GM21825 (cell line): Measurements from ENCODE around the gene TECTB.

ENCODE experiments used
- ATAC-seq: cut with Tn5 transposase; IDR thresholded peaks from one replicate; pipeline ENCODE4 v1.9.1; 2021; ENCODE audit warnings: mild to moderate bottlenecking, moderate library complexity; ENCODE audit not compliant: unreplicated experiment

TECTB gene

GRCh38 chr10:112271982-112272381 lies 11.2 kb upstream of the TECTB start:
- ATAC-seq, result no peak

DNA sequence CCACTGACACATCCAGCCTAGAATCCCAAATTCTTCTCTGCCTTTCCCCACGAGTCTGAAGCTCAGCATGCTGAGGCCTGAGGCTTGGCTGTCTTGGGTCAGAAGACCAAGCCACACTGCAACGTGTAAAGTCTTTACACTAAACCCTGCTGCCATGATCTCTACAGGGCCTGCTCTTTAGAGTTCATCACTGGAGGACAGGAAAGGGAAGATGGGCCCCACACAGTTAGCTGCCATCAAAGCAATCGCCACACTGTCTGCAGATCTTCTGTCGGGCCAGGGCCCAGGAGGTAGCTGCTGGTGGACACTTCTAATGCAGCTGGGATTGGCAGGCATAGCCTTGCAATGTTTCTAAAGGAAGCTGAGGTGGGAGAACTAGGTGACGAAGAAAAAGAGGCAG lies 8.4 kb upstream of the TECTB start:
- ATAC-seq, result no peak

- ATAC-seq, result no peak
Observed at GRCh38 chr10:112275512-112276245, 7.5 kb upstream of the TECTB start.

DNA sequence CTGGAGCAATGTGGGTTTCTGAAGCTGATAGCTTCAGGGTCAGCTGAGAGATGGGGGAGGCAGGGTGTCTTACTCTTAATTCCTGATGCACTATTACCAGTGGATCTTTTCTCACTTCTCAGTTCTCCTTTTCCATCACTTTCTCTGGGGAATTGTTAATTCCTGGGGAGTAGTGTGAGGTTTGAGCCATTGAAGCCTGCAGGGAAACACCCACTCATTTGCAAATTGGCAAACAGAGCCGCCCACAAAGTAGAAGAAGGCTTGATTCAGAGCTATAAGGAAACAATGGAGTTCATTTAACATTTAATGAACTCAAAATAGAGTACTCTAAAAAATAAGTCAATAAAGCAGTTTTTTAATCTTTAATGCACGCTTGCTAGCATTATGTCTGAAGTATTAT lies 4.3 kb upstream of the TECTB start:
- no peak for ATAC-seq

DNA sequence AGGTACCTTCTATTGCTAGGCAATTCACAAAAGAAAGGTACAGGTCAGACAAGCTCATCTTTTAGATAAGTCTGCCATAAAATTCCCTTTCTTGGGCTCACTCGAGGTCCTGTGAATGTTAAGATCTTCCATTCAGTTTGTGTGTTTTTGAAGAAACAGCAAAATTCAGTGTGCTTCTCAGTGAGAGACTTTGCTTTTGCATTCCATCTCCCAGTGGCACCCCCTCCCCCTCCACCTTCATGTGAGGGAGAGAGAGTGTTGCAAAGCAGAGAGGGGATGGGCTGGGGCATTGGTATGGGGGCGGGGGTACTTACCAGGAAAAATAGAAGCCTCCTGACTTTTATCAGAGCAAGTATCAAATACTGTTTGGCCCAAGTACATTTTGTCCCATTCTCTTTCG lies 3.8 kb upstream of the TECTB start:
- no peak for ATAC-seq

- ATAC-seq, result no peak
Observed at GRCh38 chr10:112280205-112280921, 2.8 kb upstream of the TECTB start.

DNA sequence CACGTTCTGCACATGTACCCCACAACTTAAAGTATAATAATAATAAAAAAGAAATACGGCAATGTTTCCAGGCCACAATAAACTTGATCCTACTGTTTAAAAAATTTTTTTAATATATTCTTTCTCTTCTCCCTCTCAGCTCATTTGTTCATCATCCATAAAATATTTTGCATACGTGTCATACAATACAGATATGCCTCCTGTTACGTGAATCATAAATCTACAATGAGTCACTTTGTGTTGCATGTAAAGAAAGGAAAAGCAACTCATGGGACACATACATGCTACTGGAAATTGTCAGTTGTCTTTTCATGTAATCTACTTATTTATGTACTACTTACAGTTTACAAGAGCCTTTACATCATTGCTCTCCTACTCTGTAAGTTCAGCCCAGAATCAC lies 1.1 kb upstream of the TECTB start:
- no peak for ATAC-seq

DNA sequence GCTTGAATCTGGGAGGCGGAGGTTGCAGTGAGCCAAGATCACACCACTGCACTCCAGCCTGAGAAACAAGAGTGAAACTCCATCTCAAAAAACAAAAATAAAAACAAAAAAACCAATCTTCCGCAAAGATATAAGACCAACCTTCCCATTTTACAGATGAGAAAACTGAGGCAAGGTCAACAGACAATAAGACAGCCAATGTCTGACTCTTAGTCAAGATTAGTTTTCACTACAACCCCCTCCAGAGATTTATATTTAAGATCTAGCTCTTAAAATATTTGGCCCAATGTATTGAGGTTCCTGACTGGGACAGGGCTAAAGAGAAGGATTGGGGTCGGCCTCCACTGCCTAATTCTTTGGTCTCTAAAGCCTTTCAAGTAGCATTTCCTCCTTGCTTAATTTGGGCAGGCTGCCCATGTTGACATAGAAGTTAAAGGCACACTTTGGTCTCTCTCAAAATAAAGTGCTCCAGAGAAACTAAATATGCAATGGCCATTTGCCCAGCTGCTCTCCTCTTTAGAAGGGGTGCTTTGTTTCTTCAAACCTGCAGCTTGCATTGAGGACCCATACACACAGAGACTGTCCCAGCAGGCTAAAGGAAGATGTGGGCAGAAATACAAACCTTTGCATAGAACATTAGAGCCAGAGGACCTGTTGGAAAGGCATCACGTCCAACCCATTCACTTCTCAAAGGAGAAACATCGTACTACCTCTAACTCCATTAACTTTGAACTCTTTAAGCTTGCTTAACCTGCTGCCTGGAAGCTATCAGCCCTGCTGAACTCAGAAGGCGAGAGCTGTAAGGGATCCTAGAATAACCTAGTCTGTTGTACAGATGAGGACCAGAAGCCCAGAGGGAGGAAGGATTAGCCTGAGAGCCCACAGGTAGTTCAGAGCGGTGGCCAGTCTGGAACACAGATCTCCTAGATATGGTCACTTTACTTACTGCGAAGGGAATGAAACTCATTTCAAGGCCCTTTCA lies 3.9 kb downstream of the TECTB start:
- no peak for ATAC-seq

GRCh38 chr10:112287844-112288243 lies 4.6 kb downstream of the TECTB start:
- no peak for ATAC-seq

DNA sequence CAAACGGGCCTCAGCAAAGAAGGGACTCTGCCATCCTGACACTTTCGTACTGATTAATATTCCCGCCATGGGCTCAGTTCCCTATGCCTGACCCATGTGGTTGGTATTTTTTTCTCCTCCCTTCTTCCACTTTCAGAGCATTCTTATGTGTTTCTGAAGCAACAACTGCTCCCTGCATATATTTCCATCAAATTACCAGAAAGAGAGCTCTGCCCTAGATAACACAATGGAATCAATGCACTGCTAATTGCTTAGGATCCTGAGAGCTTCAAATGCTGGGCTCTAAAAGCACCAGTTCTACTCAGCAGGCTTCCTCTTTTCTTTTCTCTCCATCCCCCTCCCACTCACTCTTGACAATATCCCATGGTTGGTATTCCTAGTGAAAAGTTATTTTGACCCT lies 5.3 kb downstream of the TECTB start:
- no peak for ATAC-seq

DNA sequence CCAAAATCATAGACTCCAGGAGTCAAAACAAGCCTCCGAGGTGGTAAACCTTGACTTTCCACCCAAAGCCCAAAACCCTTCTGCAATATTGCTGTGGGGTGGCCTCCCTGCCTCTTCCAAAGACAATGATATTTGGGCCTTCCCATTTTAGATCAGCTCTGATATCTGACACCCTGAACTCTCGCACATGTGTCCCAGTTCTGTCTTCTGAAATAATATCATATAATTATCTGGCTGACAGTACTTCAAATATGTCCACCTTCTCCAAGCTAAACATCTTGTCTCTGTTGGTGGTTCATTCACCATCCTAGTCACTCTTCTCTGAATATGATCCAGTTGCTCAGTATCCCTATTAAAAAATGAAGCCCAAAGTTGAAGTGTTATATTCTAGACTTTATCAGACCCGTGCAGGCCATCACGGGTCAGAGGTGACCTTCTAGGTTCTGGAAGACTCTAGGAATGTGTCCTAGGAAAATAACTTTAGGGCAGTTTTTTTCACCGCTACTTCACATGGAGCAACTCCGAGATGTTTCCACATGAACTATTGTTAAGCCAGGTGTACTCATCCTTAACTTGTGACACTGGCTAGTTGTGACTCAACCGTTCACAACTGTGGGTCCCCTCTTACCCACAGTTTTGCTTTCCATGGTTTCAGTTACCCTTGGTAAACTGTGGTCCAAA lies 6.3 kb downstream of the TECTB start:
- ATAC-seq, result no peak

DNA sequence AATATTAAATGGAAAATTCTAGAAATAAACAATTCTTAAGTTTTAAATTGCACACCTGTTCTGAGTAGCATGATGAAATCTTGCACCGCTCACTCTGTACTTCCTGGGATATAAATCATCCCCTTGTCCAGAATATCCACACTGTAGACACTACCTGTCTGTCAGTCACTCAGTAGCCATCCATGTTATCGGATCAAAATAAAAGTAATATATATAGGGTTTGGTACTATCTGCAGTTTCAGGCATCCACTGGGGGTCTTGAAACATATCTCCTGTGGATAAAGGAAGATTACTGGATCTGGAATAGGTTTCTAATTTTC lies 6.8 kb downstream of the TECTB start:
- no peak for ATAC-seq

GRCh38 chr10:112294169-112294568 lies 11.0 kb downstream of the TECTB start:
- ATAC-seq, result no peak

GRCh38 chr10:112295853-112296830 lies 12.9 kb downstream of the TECTB start:
- no peak for ATAC-seq

- ATAC-seq, result no peak
Observed at GRCh38 chr10:112296908-112297331, 13.7 kb downstream of the TECTB start.

DNA sequence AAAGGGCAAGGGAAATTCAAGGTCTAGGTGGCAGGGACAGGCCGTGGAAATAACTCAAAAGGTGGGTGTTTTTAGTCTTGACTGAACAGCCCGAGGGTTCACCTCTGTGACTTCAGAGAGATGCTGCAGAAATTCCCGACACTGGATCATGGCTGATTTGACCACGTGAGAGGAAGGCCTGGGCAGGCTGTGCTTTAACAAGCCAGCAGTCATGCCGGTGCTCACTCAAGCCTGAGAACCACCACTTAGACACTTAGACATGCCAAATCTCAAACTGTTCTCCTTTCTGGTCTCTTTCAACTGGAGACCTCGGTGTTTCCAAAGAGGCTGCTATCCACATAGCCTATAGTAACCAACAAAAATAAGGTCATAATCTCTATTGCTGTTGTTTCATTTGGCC lies 15.4 kb downstream of the TECTB start:
- ATAC-seq, result no peak

DNA sequence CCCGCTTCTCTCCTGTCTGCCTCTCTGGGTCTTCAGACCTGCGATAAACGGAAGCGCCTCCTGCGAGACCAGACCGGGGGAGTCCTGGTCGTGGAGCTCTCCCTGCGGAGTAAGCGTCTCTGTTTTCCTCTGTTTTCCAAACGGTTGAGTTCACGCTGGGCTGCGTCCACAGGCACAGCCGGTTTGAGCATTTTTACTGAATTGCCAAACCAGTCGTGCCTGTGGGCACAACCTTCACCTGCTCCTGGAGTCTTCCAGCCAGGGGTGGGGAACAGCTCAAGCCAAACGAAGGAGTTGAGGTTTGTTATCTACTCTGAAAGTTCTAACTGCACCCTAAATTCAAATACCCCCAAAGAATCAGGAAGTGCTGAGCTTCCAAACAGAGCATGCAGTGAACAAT lies 16.3 kb downstream of the TECTB start:
- ATAC-seq, result no peak

- no peak for ATAC-seq
Observed at GRCh38 chr10:112302335-112302734, 19.1 kb downstream of the TECTB start.

- ATAC-seq, result no peak
Observed at GRCh38 chr10:112303528-112303927, 20.3 kb downstream of the TECTB start.
